Adipocyte (in vitro differentiated cells): ENCODE results near the gene HDAC11.
A peak's percentile ranks its signal among the peaks of the same experiment; 100 is the strongest.

ENCODE experiments used
- DNase-seq: peaks from one replicate; pipeline ENCODE4 v3.0.0-alpha.2; 2015; ENCODE audit warnings: low read depth
- H3K27me3 ChIP-seq: replicated peaks from 2 replicates; pipeline ENCODE4 v1.7.0; 2013; ENCODE audit warnings: mild to moderate bottlenecking, low read length, moderate library complexity; ENCODE audit not compliant: control insufficient read depth, insufficient read depth
- H3K36me3 ChIP-seq: 2 replicates; pipeline ENCODE4 v1.7.0; 2013; ENCODE audit warnings: low read length, mild to moderate bottlenecking, moderate library complexity; ENCODE audit not compliant: control insufficient read depth, insufficient read depth, severe bottlenecking
- H3K4me1 ChIP-seq: 2 replicates; pipeline ENCODE4 v1.7.0; 2013; ENCODE audit warnings: mild to moderate bottlenecking, low read length, moderate library complexity; ENCODE audit not compliant: control insufficient read depth, insufficient read depth
- H3K4me3 ChIP-seq: 2 replicates; pipeline ENCODE4 v1.7.0; 2013; ENCODE audit warnings: mild to moderate bottlenecking, low read length, moderate library complexity
- H3K9ac ChIP-seq: 2 replicates; pipeline ENCODE4 v1.7.0; 2013; ENCODE audit warnings: mild to moderate bottlenecking, low read length, moderate library complexity
- H3K9me3 ChIP-seq: 2 replicates; pipeline ENCODE4 v1.7.0; 2013; ENCODE audit warnings: mild to moderate bottlenecking, low read length, moderate library complexity; ENCODE audit not compliant: control insufficient read depth

Gene HDAC11

DNA sequence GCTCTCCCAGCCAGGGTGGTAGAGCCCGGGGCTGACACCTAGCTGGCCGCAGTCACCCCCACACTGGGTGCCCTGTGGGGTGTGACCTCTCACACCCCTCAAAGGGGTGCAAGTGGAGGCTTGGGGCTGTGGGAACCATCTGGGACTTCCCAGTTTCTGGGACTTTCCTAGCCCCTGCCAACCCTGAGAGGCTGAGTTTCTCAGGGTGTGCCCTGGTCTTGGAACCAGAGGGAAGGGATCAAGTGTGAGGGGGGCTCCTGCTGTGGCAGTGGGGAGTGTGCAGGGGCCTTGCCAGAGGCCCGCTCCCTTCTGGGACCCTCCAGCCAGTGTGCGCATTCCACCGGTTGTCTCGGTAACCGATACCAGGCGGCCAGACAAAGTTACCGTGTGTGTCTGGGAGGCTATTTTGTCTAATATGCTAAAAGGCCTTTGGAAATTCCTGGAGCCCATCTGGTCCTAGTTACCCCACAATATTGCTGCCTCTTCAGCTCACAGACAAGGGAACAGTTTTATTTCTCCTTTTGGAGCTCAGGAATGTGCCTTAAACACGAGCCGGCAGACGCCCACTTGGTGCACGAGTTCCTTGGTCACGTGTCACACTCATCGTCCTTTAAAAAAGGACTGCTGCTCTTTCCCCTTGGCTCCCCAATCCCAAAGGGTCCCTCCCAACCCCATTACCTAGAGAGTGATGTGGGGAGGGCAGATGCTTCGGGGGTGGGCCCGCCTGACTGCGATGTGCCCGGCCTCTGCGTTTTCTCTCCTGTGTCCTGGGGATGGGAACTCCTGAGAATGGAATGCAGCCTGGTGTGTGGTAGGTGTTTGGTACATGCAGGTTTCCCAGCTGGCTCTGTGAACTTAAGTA is 33.2 kb downstream of the HDAC11 start:
- H3K27me3 ChIP-seq: no peaks in the 10 kb centered on the region
- DNase-seq: peak; percentile 87
- H3K9ac ChIP-seq: peak overlapping the region; percentile 81
- H3K4me3 ChIP-seq: no peak overlapping the region
- H3K4me1 ChIP-seq: peaks cover 54% of the 10 kb centered on the region
- no peaks in the 10 kb centered on the region for H3K36me3 ChIP-seq
- no peaks in the 10 kb centered on the region for H3K9me3 ChIP-seq

DNA sequence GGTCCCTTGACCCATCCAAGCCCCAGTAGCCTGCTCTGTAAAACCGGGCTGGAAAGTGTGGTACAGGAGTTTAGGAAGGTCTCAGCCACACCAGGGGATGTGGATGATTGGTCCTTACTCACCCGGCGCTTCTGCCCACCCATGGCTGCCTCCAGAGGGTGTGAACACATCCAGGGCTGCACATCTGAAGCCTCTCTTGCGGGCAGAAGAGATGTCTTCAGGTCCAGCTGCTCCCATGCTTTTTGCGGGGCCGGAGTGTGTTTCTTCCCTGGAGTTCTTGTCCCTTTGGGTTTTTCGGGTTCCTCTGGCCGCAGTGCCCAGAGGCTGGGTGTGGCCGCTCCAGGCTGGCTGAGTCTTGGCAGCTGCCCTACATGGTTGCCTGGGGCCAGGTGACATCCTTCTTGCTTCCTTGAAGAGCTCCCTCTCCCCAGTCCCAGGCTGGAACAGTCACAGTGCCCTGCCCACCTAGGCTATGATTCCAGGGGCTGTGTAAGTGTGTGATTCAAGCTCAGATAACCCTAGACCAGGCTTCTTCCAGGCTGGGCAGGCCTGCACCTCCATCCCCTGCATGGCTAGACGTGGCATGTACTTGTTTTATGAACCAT is 33.9 kb downstream of the HDAC11 start:
- H3K4me3 ChIP-seq: no peak overlapping the region
- no peak for DNase-seq
- no peaks in the 10 kb centered on the region for H3K27me3 ChIP-seq

DNA sequence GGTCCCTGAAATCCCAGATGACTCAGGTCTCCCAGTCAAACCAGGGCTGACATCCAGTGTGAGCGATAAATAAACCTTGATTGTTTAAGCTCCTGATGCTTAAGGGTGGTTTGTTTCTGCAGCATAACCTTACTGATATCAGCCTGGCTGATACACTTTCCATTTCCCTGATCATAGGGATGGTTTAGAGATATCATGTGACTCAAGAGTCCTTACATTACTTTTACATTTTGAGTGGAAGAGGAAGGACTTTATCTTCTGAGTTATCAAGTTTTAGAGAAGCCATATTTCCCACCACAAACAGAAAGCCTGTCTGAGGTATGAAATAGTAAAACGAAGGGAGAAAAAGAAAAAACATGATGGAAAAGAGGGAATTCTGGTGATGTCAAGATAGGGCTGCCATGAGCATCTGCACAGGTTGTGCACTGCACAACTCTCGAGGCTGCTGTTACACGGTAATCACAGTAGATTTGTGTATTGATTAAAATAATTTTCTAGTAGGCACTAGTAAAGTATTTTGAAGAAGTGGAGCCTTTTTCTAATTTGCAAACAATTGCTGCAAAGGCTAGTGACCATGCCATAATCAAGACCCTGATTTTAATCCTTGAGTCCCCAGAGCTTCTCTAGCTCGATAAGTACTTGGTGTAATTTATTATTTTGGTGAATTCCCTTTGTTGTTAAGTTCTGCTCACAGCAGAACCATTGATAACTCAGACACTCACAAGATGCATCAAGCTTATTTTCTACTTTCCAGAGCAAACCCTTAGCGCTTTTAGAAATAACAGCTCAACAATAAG is 34.7 kb downstream of the HDAC11 start:
- Histone ChIP-seq H3K4me1 (peaks cover 70% of the 10 kb centered on the region), H3K9ac (peak overlapping the region; percentile 81), H3K4me3 (no peak overlapping the region), H3K27me3 (no peaks in the 10 kb centered on the region), H3K36me3 (no peaks in the 10 kb centered on the region), H3K9me3 (no peaks in the 10 kb centered on the region)
- no peak for DNase-seq

More for the DNA sequence above, 33.9 kb downstream of the HDAC11 start:
- Histone ChIP-seq H3K4me1 (peaks cover 62% of the 10 kb centered on the region), H3K9ac (peak overlapping the region; percentile 81), H3K9me3 (no peaks in the 10 kb centered on the region), H3K36me3 (no peaks in the 10 kb centered on the region)

DNA sequence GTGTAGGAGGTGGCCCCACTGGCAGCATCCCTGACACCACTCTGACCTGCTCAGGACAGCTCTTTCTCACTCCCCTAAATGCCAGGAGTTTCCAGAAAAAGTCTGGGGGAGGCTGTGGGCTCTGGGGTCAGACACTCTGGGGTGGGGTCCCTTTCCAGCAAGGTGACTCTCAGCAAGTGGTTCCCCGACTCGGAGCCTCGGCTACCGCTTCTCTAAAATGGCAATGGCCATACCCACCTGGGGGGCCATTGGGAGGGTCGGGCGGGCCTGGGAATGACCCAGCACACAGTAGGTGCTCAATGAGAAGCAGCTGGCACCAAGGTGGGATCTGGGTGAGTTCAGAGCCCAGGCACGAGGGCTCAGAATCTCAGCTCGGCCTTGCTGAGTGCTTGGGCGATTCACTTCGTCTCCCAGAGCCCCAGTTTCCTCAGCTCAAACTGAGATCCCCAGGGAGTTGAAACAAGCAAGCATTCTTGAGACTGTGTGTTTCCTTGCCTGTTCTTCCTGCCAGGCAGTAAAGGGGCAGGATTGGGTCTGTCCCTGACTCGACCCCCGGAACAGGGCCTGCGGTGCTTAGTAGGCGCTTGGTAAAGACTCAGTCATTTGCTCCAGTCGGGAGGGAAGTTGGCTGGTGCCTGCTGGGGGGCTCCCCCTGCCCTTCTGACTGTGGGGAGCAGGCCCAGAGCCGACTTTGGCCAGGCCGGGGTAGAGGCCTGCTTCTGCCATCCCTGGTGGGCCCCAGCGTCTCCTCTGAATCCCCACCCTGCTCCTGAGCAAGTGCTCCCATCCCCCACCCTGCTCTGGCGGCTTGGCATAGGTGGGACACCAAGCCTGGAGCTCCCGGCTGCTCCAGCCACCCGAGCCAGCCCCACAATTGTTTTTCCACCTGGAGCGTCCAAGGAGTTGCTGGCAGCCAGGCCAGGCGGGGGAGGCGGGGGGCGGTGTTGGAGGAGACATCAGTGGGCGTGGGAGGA is 36.0 kb downstream of the HDAC11 start:
- Histone ChIP-seq H3K27me3 (no peaks in the 10 kb centered on the region), H3K9ac (peak overlapping the region; percentile 83)
- DNase-seq: no peak

DNA sequence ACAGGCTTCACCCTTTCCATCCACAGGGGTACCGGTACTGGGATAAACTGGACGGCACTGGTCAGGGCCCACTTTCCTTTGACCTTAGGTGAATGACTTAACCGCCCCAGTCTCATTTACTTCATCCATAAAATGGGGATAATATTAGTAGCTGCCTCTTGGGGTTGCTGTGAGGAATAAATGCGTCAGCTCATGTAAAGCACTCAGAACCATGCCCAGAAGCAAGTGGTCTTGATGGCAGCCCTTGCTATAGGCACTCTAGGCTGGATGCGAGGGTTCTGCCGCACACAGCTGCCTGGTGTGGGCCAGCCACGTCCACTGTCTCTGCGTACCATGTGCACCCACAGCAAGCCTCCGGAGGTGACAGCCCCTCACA is 36.6 kb downstream of the HDAC11 start:
- H3K36me3 ChIP-seq: no peaks in the 10 kb centered on the region
- no peak overlapping the region for H3K4me3 ChIP-seq
- no peak for DNase-seq
- H3K9me3 ChIP-seq: no peaks in the 10 kb centered on the region
- peaks cover 73% of the 10 kb centered on the region for H3K4me1 ChIP-seq
- no peaks in the 10 kb centered on the region for H3K27me3 ChIP-seq
- H3K9ac ChIP-seq: peak overlapping the region; percentile 83

More for the DNA sequence above, 36.0 kb downstream of the HDAC11 start:
- H3K36me3 ChIP-seq: no peaks in the 10 kb centered on the region
- no peak overlapping the region for H3K4me3 ChIP-seq
- no peaks in the 10 kb centered on the region for H3K9me3 ChIP-seq
- H3K4me1 ChIP-seq: peaks cover 76% of the 10 kb centered on the region

DNA sequence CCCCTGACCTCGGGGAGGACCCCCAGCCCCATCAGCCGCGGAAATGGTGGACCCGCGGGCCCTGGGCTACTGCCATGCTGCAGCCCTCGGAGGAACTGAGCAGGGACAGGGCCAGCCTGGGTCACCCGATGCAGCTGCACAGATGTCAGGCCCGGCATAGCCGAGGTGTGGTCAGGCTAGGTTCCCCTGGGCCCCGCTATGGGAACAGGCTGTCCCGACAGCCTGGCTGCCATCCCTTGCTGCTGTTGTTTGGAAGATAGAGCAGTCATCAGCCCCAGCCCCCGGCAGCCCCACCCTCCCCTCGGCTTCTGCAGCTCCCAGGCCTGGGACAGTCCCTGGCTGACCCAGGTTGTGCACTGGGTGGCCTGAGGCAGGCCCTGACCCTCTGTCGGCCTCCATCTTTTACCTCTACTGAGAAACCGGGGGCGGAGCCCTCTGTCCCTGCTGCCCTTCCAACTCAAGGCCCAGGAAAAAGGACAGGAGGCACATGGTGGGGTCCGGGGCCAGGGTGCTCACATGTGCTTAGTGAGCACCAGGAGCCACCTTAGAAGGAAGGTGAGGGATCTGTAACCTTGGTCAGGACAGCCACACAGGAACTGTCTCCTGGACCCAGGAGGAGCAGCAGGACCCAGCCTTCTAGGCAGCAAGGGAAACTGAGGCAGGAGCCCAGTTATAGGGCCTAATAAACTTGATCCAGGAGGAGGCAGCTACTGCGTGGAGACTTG is 37.3 kb downstream of the HDAC11 start:
- Histone ChIP-seq H3K9me3 (no peaks in the 10 kb centered on the region), H3K4me1 (peaks cover 73% of the 10 kb centered on the region), H3K4me3 (no peak overlapping the region), H3K9ac (peak overlapping the region; percentile 84), H3K27me3 (no peaks in the 10 kb centered on the region), H3K36me3 (no peaks in the 10 kb centered on the region)
- DNase-seq: no peak

DNA sequence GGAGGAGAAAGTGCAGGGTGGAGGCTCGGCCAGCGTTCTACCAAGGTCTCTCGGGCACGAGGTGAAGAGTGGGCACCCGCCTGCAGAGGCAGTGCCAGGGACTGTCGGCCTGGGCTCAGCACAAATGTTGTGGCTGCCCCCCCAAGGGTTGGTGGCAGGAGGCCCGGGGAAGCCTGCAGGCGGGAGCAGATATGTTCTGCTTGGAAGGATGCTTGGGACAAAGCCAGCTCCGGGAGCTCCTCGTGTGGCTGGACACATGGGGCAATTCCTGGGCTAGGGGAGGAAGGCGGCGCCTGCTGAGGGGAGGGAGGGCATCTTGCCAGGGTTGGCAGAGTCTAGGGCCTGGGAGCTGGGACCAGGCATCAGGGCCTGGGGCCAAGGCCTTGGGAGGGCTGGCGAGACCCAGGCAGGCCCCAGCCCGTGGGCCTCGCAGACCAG is 38.4 kb downstream of the HDAC11 start:
- H3K27me3 ChIP-seq: no peaks in the 10 kb centered on the region
- DNase-seq: no peak
- no peaks in the 10 kb centered on the region for H3K36me3 ChIP-seq
- peak overlapping the region; percentile 84 for H3K9ac ChIP-seq
- H3K9me3 ChIP-seq: no peaks in the 10 kb centered on the region
- H3K4me1 ChIP-seq: peaks cover 62% of the 10 kb centered on the region
- H3K4me3 ChIP-seq: no peak overlapping the region

DNA sequence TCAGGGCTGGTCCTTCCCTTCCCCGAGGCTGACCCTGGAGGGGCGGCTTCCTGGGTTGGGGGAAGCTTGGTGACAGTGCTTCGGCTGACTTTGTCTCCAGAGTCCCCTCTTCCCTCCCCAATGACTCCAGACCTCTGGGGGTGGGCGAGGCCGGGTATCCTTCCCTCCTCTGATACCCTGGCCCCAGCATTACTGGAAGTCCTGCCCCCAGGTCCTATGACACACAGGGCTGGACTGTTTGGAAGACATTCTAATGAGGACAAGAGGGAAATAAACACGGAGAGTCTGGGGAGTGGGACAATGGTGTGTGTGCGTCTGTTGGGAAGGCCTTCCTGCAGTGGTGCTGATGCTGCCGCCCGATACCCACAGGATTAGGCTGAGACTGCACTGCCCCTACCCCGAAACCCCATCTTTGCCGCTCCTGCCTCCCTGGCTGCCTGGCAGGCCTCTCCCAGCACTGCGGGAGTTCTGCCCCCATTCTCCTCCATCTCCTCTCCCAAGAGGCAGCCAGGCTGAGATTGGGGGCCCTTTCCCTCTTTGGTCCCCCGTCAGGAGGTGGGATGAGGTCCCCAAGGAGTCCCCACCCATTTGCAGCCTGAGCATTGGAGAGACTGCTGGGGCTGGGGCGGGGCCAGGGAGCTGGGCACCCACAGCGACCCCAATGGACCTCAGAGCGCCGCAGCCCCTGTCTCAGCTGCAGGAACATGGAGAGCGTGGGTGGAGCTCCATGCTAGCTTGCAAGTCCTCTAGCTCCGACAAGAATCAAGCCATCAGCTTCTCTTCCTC is 39.1 kb downstream of the HDAC11 start:
- no peak for DNase-seq
- no peaks in the 10 kb centered on the region for H3K27me3 ChIP-seq
- H3K9me3 ChIP-seq: no peaks in the 10 kb centered on the region
- H3K9ac ChIP-seq: peak overlapping the region; percentile 77
- H3K36me3 ChIP-seq: no peaks in the 10 kb centered on the region
- H3K4me3 ChIP-seq: no peak overlapping the region
- peaks cover 58% of the 10 kb centered on the region for H3K4me1 ChIP-seq

DNA sequence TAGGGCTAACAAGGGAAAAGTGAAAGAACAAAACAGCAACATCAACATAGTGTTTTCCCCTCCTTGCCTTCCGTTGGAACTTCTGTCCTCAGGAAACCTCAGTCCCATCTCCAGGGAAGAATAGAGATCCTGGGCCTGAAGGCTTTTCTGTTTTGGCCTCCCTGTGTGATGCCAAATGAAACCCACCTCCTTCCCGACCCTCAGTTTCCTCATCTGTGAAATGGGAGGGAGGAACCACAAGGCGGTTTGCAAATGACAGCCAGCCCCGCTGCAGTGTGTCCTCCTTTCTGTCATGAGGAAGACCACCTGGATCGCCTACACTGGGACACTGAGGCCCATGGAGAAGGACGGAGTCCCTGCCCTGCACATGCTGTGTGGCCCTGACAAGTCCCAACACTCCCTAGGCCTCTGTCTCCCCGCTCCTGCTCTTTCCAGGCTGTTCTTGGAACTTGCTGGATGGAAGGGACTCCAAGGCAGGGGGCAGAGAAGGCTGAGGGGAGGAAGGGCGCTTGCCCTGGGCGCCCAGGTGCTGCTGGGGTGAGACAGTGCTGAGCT is 40.3 kb downstream of the HDAC11 start:
- no peaks in the 10 kb centered on the region for H3K36me3 ChIP-seq
- no peak overlapping the region for H3K4me3 ChIP-seq
- H3K9ac ChIP-seq: peak overlapping the region; percentile 77
- H3K27me3 ChIP-seq: no peaks in the 10 kb centered on the region
- DNase-seq: no peak
- H3K9me3 ChIP-seq: no peaks in the 10 kb centered on the region
- H3K4me1 ChIP-seq: peaks cover 65% of the 10 kb centered on the region
